B cell (primary cell): ENCODE data around the gene NCAM1.

Experiments
- CTCF ChIP-seq: fragments of 200-600 bp; IDR thresholded peaks from one replicate; pipeline ENCODE4 v1.8.0; 2022; ENCODE audit warnings: antibody characterized with exemption, mild to moderate bottlenecking
- EZH2 ChIP-seq: IDR thresholded peaks from 2 replicates; pipeline ENCODE4 v1.6.1; 2012; ENCODE audit warnings: borderline replicate concordance, low read depth, mild to moderate bottlenecking, moderate library complexity, low read length; ENCODE audit not compliant: insufficient read depth, poor library complexity, severe bottlenecking

GRCh38 chr11:113118104-113118503 lies 156.9 kb downstream of the NCAM1 start:
- TF ChIP-seq CTCF = no peak
- TF ChIP-seq EZH2 = no peak
